H9 (cell line): ENCODE measurements around the gene VWDE. TPM values are rescaled to one million over a fixed set of nuclear protein-coding genes. Genes with fewer than 3 reads are reported as not detected.

Experiments used
- DNase-seq: peaks from one replicate; pipeline ENCODE4 v3.0.0-alpha.2; 2017
- H2AFZ ChIP-seq: one replicate; pipeline ENCODE4 v1.6.1; 2013; ENCODE audit warnings: mild to moderate bottlenecking, low read length, control low read depth, moderate library complexity
- H2AK5ac ChIP-seq: 2 replicates; pipeline ENCODE4 v1.6.1; 2013; ENCODE audit warnings: low read length, control low read depth, mixed read lengths; ENCODE audit not compliant: insufficient read length
- H2BK120ac ChIP-seq: one replicate; pipeline ENCODE4 v1.6.1; 2013; ENCODE audit warnings: low read depth, mild to moderate bottlenecking, low read length, control low read depth, inconsistent platforms; ENCODE audit not compliant: poor library complexity, severe bottlenecking
- H2BK12ac ChIP-seq: 2 replicates; pipeline ENCODE4 v1.6.1; 2013; ENCODE audit warnings: low read length, control low read depth, mixed read lengths, low read depth; ENCODE audit not compliant: insufficient read length
- H2BK15ac ChIP-seq: 2 replicates; pipeline ENCODE4 v1.6.1; 2013; ENCODE audit warnings: low read depth, low read length, control low read depth
- H2BK20ac ChIP-seq: one replicate; pipeline ENCODE4 v1.6.1; 2013; ENCODE audit warnings: low read depth, mild to moderate bottlenecking, low read length, control low read depth, inconsistent platforms; ENCODE audit not compliant: poor library complexity, severe bottlenecking
- H2BK5ac ChIP-seq: 2 replicates; pipeline ENCODE4 v1.6.1; 2013; ENCODE audit warnings: low read length, control low read depth, mixed read lengths; ENCODE audit not compliant: insufficient read length
- H3K14ac ChIP-seq: 2 replicates; pipeline ENCODE4 v1.6.1; 2013; ENCODE audit warnings: low read length, control low read depth; ENCODE audit not compliant: insufficient read depth
- H3K18ac ChIP-seq: 2 replicates; pipeline ENCODE4 v1.6.1; 2013; ENCODE audit warnings: low read depth, mild to moderate bottlenecking, mixed read lengths, low read length, control low read depth; ENCODE audit not compliant: insufficient read length
- H3K23ac ChIP-seq: 2 replicates; pipeline ENCODE4 v1.6.1; 2013; ENCODE audit warnings: low read length, control low read depth, mixed read lengths, low read depth; ENCODE audit not compliant: insufficient read length
- H3K23me2 ChIP-seq: 2 replicates; pipeline ENCODE4 v1.6.1; 2013; ENCODE audit warnings: low read depth, mild to moderate bottlenecking, mixed read lengths, low read length, control low read depth; ENCODE audit not compliant: insufficient read length, poor library complexity, severe bottlenecking
- H3K27ac ChIP-seq: 2 replicates; pipeline ENCODE4 v1.5.1; 2013; ENCODE audit warnings: low read length, control low read depth, mixed read lengths, low read depth; ENCODE audit not compliant: insufficient read length
- H3K27me3 ChIP-seq: 2 replicates; pipeline ENCODE4 v1.6.1; 2013; ENCODE audit warnings: low read length, control low read depth, inconsistent platforms; ENCODE audit not compliant: insufficient read depth
- H3K4ac ChIP-seq: 2 replicates; pipeline ENCODE4 v1.6.1; 2013; ENCODE audit warnings: low read depth, mild to moderate bottlenecking, control low read depth, inconsistent platforms, low read length, moderate library complexity
- H3K4me1 ChIP-seq: 2 replicates; pipeline ENCODE4 v1.6.1; 2013; ENCODE audit warnings: low read length, control low read depth, inconsistent platforms; ENCODE audit not compliant: insufficient read depth
- H3K4me2 ChIP-seq: 2 replicates; pipeline ENCODE4 v1.6.1; 2013; ENCODE audit warnings: low read length, control low read depth, mixed read lengths; ENCODE audit not compliant: insufficient read length, insufficient read depth
- H3K56ac ChIP-seq: 2 replicates; pipeline ENCODE4 v1.6.1; 2013; ENCODE audit warnings: low read depth, mild to moderate bottlenecking, mixed read lengths, low read length, control low read depth; ENCODE audit not compliant: insufficient read length
- H3K79me1 ChIP-seq: 2 replicates; pipeline ENCODE4 v1.6.1; 2013; ENCODE audit warnings: low read depth, mild to moderate bottlenecking, moderate library complexity, low read length, control low read depth, inconsistent platforms; ENCODE audit not compliant: insufficient read depth, poor library complexity, severe bottlenecking
- H3K79me2 ChIP-seq: 2 replicates; pipeline ENCODE4 v1.6.1; 2013; ENCODE audit warnings: low read length, control low read depth, inconsistent platforms; ENCODE audit not compliant: insufficient read depth
- H3K9ac ChIP-seq: 2 replicates; pipeline ENCODE4 v1.6.1; 2013; ENCODE audit warnings: low read length, control low read depth, mixed read lengths; ENCODE audit not compliant: insufficient read length; ENCODE audit errors: extremely low read depth
- H3K9me3 ChIP-seq: one replicate; pipeline ENCODE4 v1.6.1; 2013; ENCODE audit warnings: low read depth, low read length, inconsistent platforms; ENCODE audit not compliant: control insufficient read depth
- H3T11ph ChIP-seq: one replicate; pipeline ENCODE4 v1.6.1; 2013; ENCODE audit warnings: mild to moderate bottlenecking, low read length, control low read depth, inconsistent platforms
- H4K20me1 ChIP-seq: one replicate; pipeline ENCODE4 v1.6.1; 2013; ENCODE audit not compliant: control insufficient read depth, insufficient read length, insufficient read depth
- H4K5ac ChIP-seq: 2 replicates; pipeline ENCODE4 v1.6.1; 2013; ENCODE audit warnings: low read depth, mild to moderate bottlenecking, mixed read lengths, low read length, control low read depth; ENCODE audit not compliant: insufficient read length
- H4K8ac ChIP-seq: replicated peaks from 2 replicates; pipeline ENCODE4 v1.6.1; 2013; ENCODE audit warnings: low read length, control low read depth, mixed read lengths, low read depth; ENCODE audit not compliant: insufficient read length
- H4K91ac ChIP-seq: 2 replicates; pipeline ENCODE4 v1.6.1; 2013; ENCODE audit warnings: low read depth, mild to moderate bottlenecking, moderate library complexity, mixed read lengths, low read length, control low read depth; ENCODE audit not compliant: insufficient read length
- H3K27ac Mint-ChIP-seq, 3 experiments: 2 replicates in 2 of 3; 3 replicates in 1 of 3; pipeline ENCODE4 v1.8.0; 2020 to 2021; ENCODE audit warnings: mixed read lengths in 3 of 3, mild to moderate bottlenecking in 1 of 3, moderate library complexity in 1 of 3
- H3K27me3 Mint-ChIP-seq: 2 replicates; pipeline ENCODE4 v1.8.0; 2021; ENCODE audit warnings: low read depth, mild to moderate bottlenecking, moderate library complexity, mixed read lengths
- H3K36me3 Mint-ChIP-seq, 3 experiments: 2 replicates in 2 of 3; 3 replicates in 1 of 3; pipeline ENCODE4 v1.8.0; 2020 to 2021; ENCODE audit warnings: low read depth in 3 of 3, mixed read lengths in 3 of 3; ENCODE audit not compliant: insufficient read depth in 1 of 3
- H3K4me1 Mint-ChIP-seq, 2 experiments: 2 replicates each; pipeline ENCODE4 v1.8.0; 2020; ENCODE audit warnings: mixed read lengths in 2 of 2
- H3K4me3 Mint-ChIP-seq, 2 experiments: 2 replicates in 1 of 2; 3 replicates in 1 of 2; pipeline ENCODE4 v1.8.0; 2020 to 2021; ENCODE audit warnings: mild to moderate bottlenecking in 2 of 2, mixed read lengths in 2 of 2, moderate library complexity in 1 of 2
- H3K9me3 Mint-ChIP-seq, 2 experiments: 2 replicates in 1 of 2; 3 replicates in 1 of 2; pipeline ENCODE4 v1.8.0; 2020; ENCODE audit warnings: mild to moderate bottlenecking in 2 of 2, mixed read lengths in 2 of 2, moderate library complexity in 1 of 2
- total RNA-seq: library from RNA; stranded (reverse); gene quantifications from 2 replicates; pipeline ENCODE4 v1.2.1, GENCODE V29; 2021
- TF ChIP-seq, protein P1 (sequence below): fragments of 200-600 bp; sonication (generic); conservative IDR thresholded peaks from 3 replicates; pipeline ENCODE4 v1.8.0; 2021; ENCODE audit warnings: antibody characterized with exemption, mild to moderate bottlenecking

The VWDE gene
- total RNA-seq, 1 experiment from 2014 or later = 18.1 TPM

DNA sequence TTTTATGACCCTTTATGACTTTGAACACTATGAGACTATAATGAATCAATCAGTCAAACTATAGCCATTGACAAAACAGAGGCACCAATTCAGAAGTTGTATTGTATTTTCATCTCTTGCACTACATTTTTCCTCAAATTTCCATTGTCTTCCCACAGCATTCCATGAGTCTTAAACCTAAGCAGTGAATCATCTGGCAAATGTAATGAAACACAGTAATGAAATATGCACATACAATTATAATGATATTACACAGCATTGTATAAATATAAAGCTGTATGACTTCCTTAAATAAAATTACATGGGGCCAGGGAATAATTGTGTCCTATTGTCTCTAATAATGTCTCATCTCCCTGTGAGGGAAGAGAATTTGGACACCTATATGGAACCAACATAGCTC, 45.0 kb downstream of the VWDE start:
- Histone ChIP-seq H3K9ac (no peak overlapping the region), H3K14ac (no peak overlapping the region), H3K4ac (no peak overlapping the region), H4K8ac (no peak overlapping the region), H2BK15ac (no peak overlapping the region), H3K79me2 (no peaks in the 10 kb centered on the region), H2BK120ac (no peak overlapping the region), H3K4me1 (no peaks in the 10 kb centered on the region), H2BK5ac (no peak overlapping the region), H3K79me1 (no peaks in the 10 kb centered on the region), H3K56ac (no peak overlapping the region), H3K27me3 (no peaks in the 10 kb centered on the region), H2BK12ac (no peak overlapping the region), H2AK5ac (no peak overlapping the region), H4K5ac (no peak overlapping the region), H3K4me2 (no peak overlapping the region), H3K23me2 (no peaks in the 10 kb centered on the region), H3K18ac (no peak overlapping the region), H4K20me1 (no peaks in the 10 kb centered on the region), H3K9me3 (no peaks in the 10 kb centered on the region), H4K91ac (no peak overlapping the region), H2AFZ (no peak overlapping the region), H3K27ac (no peak overlapping the region), H3K23ac (no peak overlapping the region), H3T11ph (no peak overlapping the region), H2BK20ac (no peak overlapping the region)
- TF ChIP-seq, protein P1, sequence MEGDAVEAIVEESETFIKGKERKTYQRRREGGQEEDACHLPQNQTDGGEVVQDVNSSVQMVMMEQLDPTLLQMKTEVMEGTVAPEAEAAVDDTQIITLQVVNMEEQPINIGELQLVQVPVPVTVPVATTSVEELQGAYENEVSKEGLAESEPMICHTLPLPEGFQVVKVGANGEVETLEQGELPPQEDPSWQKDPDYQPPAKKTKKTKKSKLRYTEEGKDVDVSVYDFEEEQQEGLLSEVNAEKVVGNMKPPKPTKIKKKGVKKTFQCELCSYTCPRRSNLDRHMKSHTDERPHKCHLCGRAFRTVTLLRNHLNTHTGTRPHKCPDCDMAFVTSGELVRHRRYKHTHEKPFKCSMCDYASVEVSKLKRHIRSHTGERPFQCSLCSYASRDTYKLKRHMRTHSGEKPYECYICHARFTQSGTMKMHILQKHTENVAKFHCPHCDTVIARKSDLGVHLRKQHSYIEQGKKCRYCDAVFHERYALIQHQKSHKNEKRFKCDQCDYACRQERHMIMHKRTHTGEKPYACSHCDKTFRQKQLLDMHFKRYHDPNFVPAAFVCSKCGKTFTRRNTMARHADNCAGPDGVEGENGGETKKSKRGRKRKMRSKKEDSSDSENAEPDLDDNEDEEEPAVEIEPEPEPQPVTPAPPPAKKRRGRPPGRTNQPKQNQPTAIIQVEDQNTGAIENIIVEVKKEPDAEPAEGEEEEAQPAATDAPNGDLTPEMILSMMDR = no peak
- DNase-seq = no peak
- H3K27ac Mint-ChIP-seq = no peak overlapping the region
- no peaks in the 10 kb centered on the region for H3K9me3 Mint-ChIP-seq
- H3K36me3 Mint-ChIP-seq = peaks cover 5 to 55% (median 51%) of the 10 kb centered on the region in 3 experiments; a peak in 6 of 7 replicates
- no peaks in the 10 kb centered on the region for H3K4me1 Mint-ChIP-seq
- H3K4me3 Mint-ChIP-seq = no peak overlapping the region
- H3K27me3 Mint-ChIP-seq = no peaks in the 10 kb centered on the region
